Natural killer cell (primary cell): ENCODE results near the gene KCNJ10. TPM values are rescaled to one million over a fixed set of nuclear protein-coding genes. Genes with fewer than 3 reads are reported as not detected.

ENCODE experiments used
- ATAC-seq, 3 donors: fragments of 150-1000 bp in 2 of 3; fragments of 200-7000 bp in 1 of 3; cut with Tn5 transposase; 1 replicate in 1 of 3; 2 replicates in 2 of 3; pipeline ENCODE4 v1.10.0; 2021; ENCODE audit warnings: mild to moderate bottlenecking in 2 of 3, moderate library complexity in 2 of 3
- DNase-seq, 2 donors: peaks; one replicate each; pipeline versions ENCODE4 v3.0.0 to v3.0.0-alpha.2; 2013 to 2021; ENCODE audit warnings: mixed read lengths in 1 of 2
- H3K27ac ChIP-seq: one replicate; pipeline ENCODE4 v1.5.1; 2013; ENCODE audit warnings: mild to moderate bottlenecking, low read length
- H3K27me3 ChIP-seq: one replicate; pipeline ENCODE4 v1.6.1; 2013; ENCODE audit warnings: low read length; ENCODE audit not compliant: control insufficient read depth, insufficient read depth
- H3K36me3 ChIP-seq: one replicate; pipeline ENCODE4 v1.6.1; 2013; ENCODE audit warnings: low read length; ENCODE audit not compliant: control insufficient read depth, insufficient read depth
- H3K4me1 ChIP-seq: one replicate; pipeline ENCODE4 v1.6.1; 2013; ENCODE audit warnings: low read length; ENCODE audit not compliant: control insufficient read depth, insufficient read depth
- H3K4me3 ChIP-seq: one replicate; pipeline ENCODE4 v1.5.1; 2013; ENCODE audit warnings: low read length
- H3K9me3 ChIP-seq: one replicate; pipeline ENCODE4 v1.6.1; 2013; ENCODE audit warnings: low read length; ENCODE audit not compliant: control insufficient read depth, insufficient read depth
- H3K27ac Mint-ChIP-seq, 2 donors: one replicate each; pipeline ENCODE4 v1.8.0; 2022; ENCODE audit warnings: mild to moderate bottlenecking in 2 of 2, mixed read lengths in 2 of 2, moderate library complexity in 1 of 2
- H3K27me3 Mint-ChIP-seq, 2 donors: one replicate each; pipeline ENCODE4 v1.8.0; 2022; ENCODE audit warnings: low read depth in 2 of 2, mixed read lengths in 2 of 2
- H3K36me3 Mint-ChIP-seq: one replicate; pipeline ENCODE4 v1.8.0; 2022; ENCODE audit warnings: mixed read lengths
- H3K4me1 Mint-ChIP-seq, 2 donors: one replicate each; pipeline ENCODE4 v1.8.0; 2022; ENCODE audit warnings: mixed read lengths in 2 of 2
- H3K4me3 Mint-ChIP-seq: one replicate; pipeline ENCODE4 v1.8.0; 2022; ENCODE audit warnings: mild to moderate bottlenecking, moderate library complexity, mixed read lengths
- H3K9me3 Mint-ChIP-seq, 2 donors: one replicate each; pipeline ENCODE4 v1.8.0; 2022; ENCODE audit warnings: mixed read lengths in 2 of 2
- WGBS: methylation state at CpG from one replicate; pipeline ENCODE4 v1.1.7; 2013; ENCODE audit warnings: missing lambda C conversion rate; ENCODE audit not compliant: insufficient coverage; 5-methylcytosine and 5-hydroxymethylcytosine counted together
- intact Hi-C: fragments of 100-400 bp; cut with micrococcal nuclease; formaldehyde crosslinking; loops from one replicate; pipeline ENCODE4 v1.14.2; 2022
- total RNA-seq, 4 donors: library from RNA; stranded (reverse); fragments of 120-200 nt in 1 of 4; gene quantifications; one replicate each; pipeline versions ENCODE4 v1.2.3 to v1.2.4, GENCODE V29; 2013 to 2022
- TF ChIP-seq, protein P1 (sequence below): fragments of 200-600 bp; IDR thresholded peaks from one replicate; pipeline ENCODE4 v1.8.0; 2022; ENCODE audit warnings: antibody characterized with exemption

The KCNJ10 gene
- total RNA-seq, 3 donors from 2014 or later (not counting 1 experiment from before 2014, with no cell fraction given) = not detected

DNA sequence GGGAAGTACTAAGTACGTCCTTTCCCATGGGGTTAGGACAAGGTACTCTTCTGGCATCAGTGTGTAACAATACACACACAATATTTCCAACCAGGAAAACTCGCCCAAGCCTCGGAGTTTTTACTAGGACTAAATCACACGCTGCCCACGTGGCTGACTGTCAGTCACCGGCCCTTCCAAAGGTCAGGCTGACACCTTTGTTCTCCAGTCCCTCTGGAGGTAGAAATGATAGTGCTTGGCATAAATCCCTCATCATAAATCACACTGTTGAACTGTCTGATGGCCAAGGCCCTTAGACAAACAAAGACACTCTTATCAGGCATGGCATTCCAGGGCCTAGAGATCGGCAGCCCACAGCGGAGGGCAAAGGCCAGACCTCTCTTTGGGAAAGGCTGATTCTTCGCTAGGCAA, 99.0 kb downstream of the KCNJ10 start:
- no peak for DNase-seq
- H3K27ac ChIP-seq = no peak overlapping the region
- WGBS = 80% methylated on average over 9 of the region's 9 CpGs

DNA sequence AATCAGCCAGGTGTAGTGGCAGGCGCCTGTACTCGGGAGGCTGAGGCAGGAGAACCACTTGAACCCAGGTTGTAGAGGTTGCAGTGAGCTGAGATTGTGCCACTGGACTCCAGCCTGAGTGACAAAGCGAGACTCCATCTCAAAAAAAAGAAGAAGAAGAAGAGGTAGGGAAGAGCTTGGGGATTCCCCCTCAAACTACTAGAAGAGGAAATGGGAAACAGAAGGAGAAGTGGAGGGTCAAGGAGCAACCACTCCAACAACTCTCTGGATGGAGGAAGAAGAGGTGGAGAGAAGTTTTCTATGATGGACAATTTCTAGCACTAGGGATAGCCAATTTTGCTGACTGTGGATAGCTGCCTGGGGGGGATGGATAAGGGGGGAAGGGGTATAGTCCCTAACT, 101.1 kb downstream of the KCNJ10 start:
- no peaks in the 10 kb centered on the region for H3K9me3 Mint-ChIP-seq
- Histone ChIP-seq H3K9me3 (no peaks in the 10 kb centered on the region), H3K36me3 (no peaks in the 10 kb centered on the region), H3K4me3 (no peak overlapping the region), H3K27me3 (no peaks in the 10 kb centered on the region), H3K4me1 (no peaks in the 10 kb centered on the region), H3K27ac (no peak overlapping the region)
- no peak for DNase-seq
- H3K4me3 Mint-ChIP-seq = no peak overlapping the region
- H3K27ac Mint-ChIP-seq = no peak overlapping the region
- TF ChIP-seq, protein P1, sequence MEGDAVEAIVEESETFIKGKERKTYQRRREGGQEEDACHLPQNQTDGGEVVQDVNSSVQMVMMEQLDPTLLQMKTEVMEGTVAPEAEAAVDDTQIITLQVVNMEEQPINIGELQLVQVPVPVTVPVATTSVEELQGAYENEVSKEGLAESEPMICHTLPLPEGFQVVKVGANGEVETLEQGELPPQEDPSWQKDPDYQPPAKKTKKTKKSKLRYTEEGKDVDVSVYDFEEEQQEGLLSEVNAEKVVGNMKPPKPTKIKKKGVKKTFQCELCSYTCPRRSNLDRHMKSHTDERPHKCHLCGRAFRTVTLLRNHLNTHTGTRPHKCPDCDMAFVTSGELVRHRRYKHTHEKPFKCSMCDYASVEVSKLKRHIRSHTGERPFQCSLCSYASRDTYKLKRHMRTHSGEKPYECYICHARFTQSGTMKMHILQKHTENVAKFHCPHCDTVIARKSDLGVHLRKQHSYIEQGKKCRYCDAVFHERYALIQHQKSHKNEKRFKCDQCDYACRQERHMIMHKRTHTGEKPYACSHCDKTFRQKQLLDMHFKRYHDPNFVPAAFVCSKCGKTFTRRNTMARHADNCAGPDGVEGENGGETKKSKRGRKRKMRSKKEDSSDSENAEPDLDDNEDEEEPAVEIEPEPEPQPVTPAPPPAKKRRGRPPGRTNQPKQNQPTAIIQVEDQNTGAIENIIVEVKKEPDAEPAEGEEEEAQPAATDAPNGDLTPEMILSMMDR = no peak
- no peaks in the 10 kb centered on the region for H3K36me3 Mint-ChIP-seq
- intact Hi-C loops = no loop called here
- H3K27me3 Mint-ChIP-seq = peaks cover 23 to 32% of the 10 kb centered on the region in 2 donors
- 96% methylated on average over 3 of the region's 3 CpGs for WGBS
- no peak for ATAC-seq
- H3K4me1 Mint-ChIP-seq = no peaks in the 10 kb centered on the region

More for the DNA sequence above, 99.0 kb downstream of the KCNJ10 start:
- Mint-ChIP-seq H3K4me3 (no peak overlapping the region), H3K9me3 (no peaks in the 10 kb centered on the region), H3K36me3 (no peaks in the 10 kb centered on the region), H3K4me1 (no peaks in the 10 kb centered on the region), H3K27me3 (peaks cover 20 to 29% of the 10 kb centered on the region in 2 donors), H3K27ac (no peak overlapping the region)
- intact Hi-C loops = no loop called here
- ATAC-seq = no peak
- Histone ChIP-seq H3K36me3 (no peaks in the 10 kb centered on the region), H3K4me3 (no peak overlapping the region), H3K9me3 (no peaks in the 10 kb centered on the region), H3K4me1 (no peaks in the 10 kb centered on the region), H3K27me3 (no peaks in the 10 kb centered on the region)
- TF ChIP-seq, protein P1 = no peak

DNA sequence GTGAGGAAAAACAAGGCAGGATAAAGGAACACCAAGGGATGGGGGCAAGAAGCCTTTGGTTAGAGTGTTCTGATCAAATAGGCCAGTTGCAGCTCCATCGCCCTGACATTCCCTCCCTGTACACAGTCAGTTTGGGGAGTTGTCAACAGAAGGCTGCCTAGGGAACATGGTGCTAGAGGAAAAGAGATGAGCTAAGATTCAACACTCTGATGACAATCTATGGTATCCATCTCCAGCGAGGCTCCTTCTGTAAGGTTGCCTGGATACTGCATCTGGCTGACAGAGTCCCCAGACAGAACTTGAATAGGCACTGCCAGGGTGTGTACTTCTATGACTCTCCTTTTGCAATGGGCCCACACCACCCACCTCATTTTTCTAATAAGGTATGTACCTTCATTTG, 104.7 kb downstream of the KCNJ10 start:
- TF ChIP-seq, protein P1 = no peak
- Mint-ChIP-seq H3K36me3 (no peaks in the 10 kb centered on the region), H3K9me3 (no peaks in the 10 kb centered on the region), H3K4me3 (no peak overlapping the region), H3K27me3 (peaks cover 31 to 41% of the 10 kb centered on the region in 2 donors), H3K4me1 (no peaks in the 10 kb centered on the region), H3K27ac (no peak overlapping the region)
- Histone ChIP-seq H3K4me3 (no peak overlapping the region), H3K27me3 (no peaks in the 10 kb centered on the region), H3K9me3 (no peaks in the 10 kb centered on the region), H3K27ac (no peak overlapping the region), H3K4me1 (no peaks in the 10 kb centered on the region), H3K36me3 (no peaks in the 10 kb centered on the region)
- no peak for ATAC-seq
- no peak for DNase-seq
- intact Hi-C loops = no loop called here
- WGBS = 97% methylated on average over 2 of the region's 2 CpGs

DNA sequence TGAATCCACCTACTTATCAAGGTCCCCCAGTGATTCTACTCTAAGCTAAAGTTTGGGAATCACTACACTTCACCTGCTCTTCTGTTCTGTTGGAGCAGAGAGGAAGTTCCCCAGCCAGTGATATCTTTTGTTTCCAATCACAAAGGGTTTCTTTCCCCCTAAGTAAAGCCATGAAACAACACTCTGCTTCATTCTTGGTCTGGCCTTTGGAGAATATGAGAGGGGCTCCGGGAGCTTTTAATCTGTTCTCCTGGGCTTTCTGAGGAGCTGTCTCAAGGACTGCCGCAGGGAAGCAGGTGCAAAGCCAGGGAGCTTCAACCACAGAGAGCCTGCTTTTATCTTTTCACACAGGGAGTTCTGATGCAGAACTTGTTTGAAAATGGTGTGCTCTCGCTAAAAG, 105.8 kb downstream of the KCNJ10 start:
- intact Hi-C loops = no loop called here
- no peaks in the 10 kb centered on the region for H3K4me1 Mint-ChIP-seq
- H3K27me3 Mint-ChIP-seq = peaks cover 37 to 49% of the 10 kb centered on the region in 2 donors
- Histone ChIP-seq H3K4me3 (no peak overlapping the region), H3K4me1 (no peaks in the 10 kb centered on the region), H3K9me3 (no peaks in the 10 kb centered on the region), H3K27ac (no peak overlapping the region), H3K27me3 (no peaks in the 10 kb centered on the region), H3K36me3 (no peaks in the 10 kb centered on the region)
- DNase-seq = no peak
- H3K27ac Mint-ChIP-seq = no peak overlapping the region
- no peak overlapping the region for H3K4me3 Mint-ChIP-seq
- WGBS = 79% methylated on average over 3 of the region's 3 CpGs
- ATAC-seq = no peak
- no peaks in the 10 kb centered on the region for H3K36me3 Mint-ChIP-seq
- H3K9me3 Mint-ChIP-seq = no peaks in the 10 kb centered on the region
- TF ChIP-seq, protein P1 = no peak
